ENCODE measurements around the gene GABRR3.

The GABRR3 gene

DNA sequence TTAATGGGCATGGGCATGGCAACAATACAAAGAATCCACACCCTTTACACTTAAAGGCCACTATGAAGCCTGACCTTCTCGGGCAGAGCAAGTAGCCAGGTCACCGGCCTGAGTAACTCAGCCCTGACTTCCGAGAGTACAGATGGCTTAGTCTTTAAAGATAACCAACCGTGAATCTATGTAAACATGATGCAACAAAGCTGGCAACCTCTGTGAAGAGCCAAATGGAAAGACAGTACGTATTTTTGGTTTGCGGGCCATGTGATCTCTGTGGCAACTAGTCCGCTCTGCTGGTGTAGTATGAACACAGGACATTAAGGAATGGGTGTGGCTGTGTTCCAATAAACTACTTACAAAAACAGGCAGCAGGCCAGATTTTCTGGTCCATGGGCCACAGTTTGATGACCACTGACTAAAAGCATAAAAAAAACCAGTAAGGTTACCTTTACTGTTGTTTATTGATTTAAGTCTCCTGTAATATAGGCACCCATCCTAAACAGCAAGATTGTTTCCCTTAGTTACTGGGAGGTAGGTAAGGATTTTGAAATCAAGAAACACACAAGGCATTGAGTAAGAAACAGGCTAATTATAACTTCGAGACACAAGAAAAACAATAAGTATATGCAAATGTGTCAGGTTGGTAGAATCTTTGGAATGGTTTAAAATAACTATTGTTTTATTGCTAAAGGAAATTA is 77.4 kb downstream of the GABRR3 start:
- no peak for DNase-seq (ENCODE audit: low spot score)

GRCh38 chr3:97956051-97956450 is 79.1 kb downstream of the GABRR3 start:
- no peak for DNase-seq (ENCODE audit: low spot score)

GRCh38 chr3:97954228-97954827 is 80.8 kb downstream of the GABRR3 start:
- no peak for DNase-seq (ENCODE audit: low spot score)

- no peak for DNase-seq (ENCODE audit: low spot score)
Measured at GRCh38 chr3:97952872-97953271, 82.2 kb downstream of the GABRR3 start.

GRCh38 chr3:97952280-97952679 is 82.8 kb downstream of the GABRR3 start:
- DNase-seq (ENCODE audit: low spot score) = no peak

- DNase-seq (ENCODE audit: low spot score) = no peak
Measured at GRCh38 chr3:97950360-97950759, 84.8 kb downstream of the GABRR3 start.

GRCh38 chr3:97949743-97950142 is 85.4 kb downstream of the GABRR3 start:
- no peak for DNase-seq (ENCODE audit: low spot score)

GRCh38 chr3:97949110-97949485 is 86.0 kb downstream of the GABRR3 start:
- DNase-seq (ENCODE audit: low spot score) = no peak

GRCh38 chr3:97948351-97949109 is 86.6 kb downstream of the GABRR3 start:
- no peak for DNase-seq (ENCODE audit: low spot score)

- DNase-seq (ENCODE audit: low spot score) = no peak
Measured at GRCh38 chr3:97942801-97943546, 92.1 kb downstream of the GABRR3 start.

DNA sequence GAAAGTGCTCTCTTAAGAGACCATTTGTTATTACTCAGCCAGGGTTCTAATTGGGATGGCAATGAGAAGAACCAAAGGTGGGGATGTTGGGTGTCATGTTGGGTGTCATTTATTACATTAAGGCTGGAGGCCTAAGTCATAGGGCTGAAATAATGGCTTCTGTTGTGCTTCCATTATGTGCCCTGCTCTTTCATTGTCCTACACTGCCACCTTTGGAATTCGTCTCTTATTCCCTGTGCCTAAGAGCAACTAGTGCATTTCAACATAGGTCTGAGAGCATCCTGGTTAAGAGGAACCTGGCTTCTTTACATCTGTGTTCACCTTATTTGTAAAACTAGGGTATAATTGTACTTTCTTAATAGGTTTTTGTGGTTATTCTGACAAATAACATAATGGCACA is 95.1 kb downstream of the GABRR3 start:
- DNase-seq (ENCODE audit: low spot score) = no peak

DNA sequence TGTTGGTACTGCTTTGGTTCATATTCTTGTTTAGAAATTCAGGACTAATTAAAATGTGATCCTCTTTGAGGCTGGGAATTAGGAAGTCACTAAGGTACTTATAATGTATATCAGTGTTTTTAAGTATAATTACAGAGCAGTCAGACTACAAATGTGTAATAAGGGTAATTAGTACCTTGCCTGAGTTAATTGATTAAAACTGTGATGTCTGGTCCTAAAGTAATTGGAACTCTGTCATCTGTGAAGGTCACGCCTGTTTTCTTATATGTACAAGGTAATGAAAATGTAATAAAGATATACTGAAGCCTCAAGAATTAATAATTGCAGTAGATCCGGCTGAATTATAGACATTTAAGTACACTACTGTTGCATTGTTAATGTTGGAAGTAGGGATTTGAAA is 95.7 kb downstream of the GABRR3 start:
- no peak for DNase-seq (ENCODE audit: low spot score)

- no peak for DNase-seq (ENCODE audit: low spot score)
Measured at GRCh38 chr3:97938444-97938843, 96.7 kb downstream of the GABRR3 start.

GRCh38 chr3:97937205-97937604 is 97.9 kb downstream of the GABRR3 start:
- DNase-seq (ENCODE audit: low spot score) = no peak

- no peak for DNase-seq (ENCODE audit: low spot score)
Measured at GRCh38 chr3:97935842-97936241, 99.3 kb downstream of the GABRR3 start.

Data from left forelimb (tissue), 1 donor.